SJCRH30 (cell line): ENCODE data around the gene RND1. TPM values are rescaled to one million over a fixed set of nuclear protein-coding genes. Genes with fewer than 3 reads are reported as not detected.
"Not testable (repeated sequence)": the region's sequence is repeated elsewhere in the genome, so short reads cannot be mapped to it uniquely, and the experiment has no call there.

Experiments used
- DNase-seq, 2 experiments: peaks; one replicate each; pipeline ENCODE4 v3.0.0-alpha.2; 2015 to 2020
- H3K27ac ChIP-seq: fragments of 250-450 bp; sonication (Bioruptor Pico); 2 replicates; pipeline ENCODE4 v1.5.1; 2020; ENCODE audit warnings: mild to moderate bottlenecking, moderate library complexity
- H3K27me3 ChIP-seq: fragments of 250-450 bp; sonication (Bioruptor Pico); 2 replicates; pipeline ENCODE4 v1.5.1; 2020; ENCODE audit warnings: mild to moderate bottlenecking, moderate library complexity
- H3K36me3 ChIP-seq: fragments of 250-450 bp; sonication (Bioruptor Pico); 2 replicates; pipeline ENCODE4 v1.5.1; 2020; ENCODE audit warnings: mild to moderate bottlenecking, moderate library complexity
- H3K4me1 ChIP-seq: fragments of 250-450 bp; sonication (Bioruptor Pico); 2 replicates; pipeline ENCODE4 v1.5.1; 2020; ENCODE audit warnings: mild to moderate bottlenecking, moderate library complexity
- H3K4me3 ChIP-seq: fragments of 250-450 bp; sonication (Bioruptor Pico); 2 replicates; pipeline ENCODE4 v1.5.1; 2020; ENCODE audit warnings: mild to moderate bottlenecking, moderate library complexity
- H3K9me3 ChIP-seq: fragments of 250-450 bp; sonication (Bioruptor Pico); replicated peaks from 2 replicates; pipeline ENCODE4 v1.5.1; 2020; ENCODE audit warnings: mild to moderate bottlenecking, moderate library complexity
- total RNA-seq: library from RNA; depleted of rRNA; stranded (reverse); fragments of >200 nt; shearing (Covaris generic); gene quantifications from 2 replicates; pipeline ENCODE4 v1.2.3, GENCODE V29; 2014

The RND1 gene
- total RNA-seq, 1 experiment from 2014 or later: 0.10 TPM

GRCh38 chr12:48881686-48882314, 16.1 kb upstream of the RND1 start:
- DNase-seq: no peak
- Histone ChIP-seq H3K27ac (no peak overlapping the region), H3K4me3 (peak overlapping the region; percentile 31)

GRCh38 chr12:48880647-48881046, 15.0 kb upstream of the RND1 start:
- H3K4me1 ChIP-seq: peaks cover 21% of the 10 kb centered on the region
- H3K4me3 ChIP-seq: no peak overlapping the region
- DNase-seq: no peak
- H3K27ac ChIP-seq: no peak overlapping the region
- no peaks in the 10 kb centered on the region for H3K9me3 ChIP-seq
- H3K36me3 ChIP-seq: no peaks in the 10 kb centered on the region
- H3K27me3 ChIP-seq: no peaks in the 10 kb centered on the region; the same call in 1 of the 2 replicates

More at GRCh38 chr12:48881686-48882314, 16.1 kb upstream of the RND1 start:
- Histone ChIP-seq H3K36me3 (no peaks in the 10 kb centered on the region), H3K4me1 (peaks cover 21% of the 10 kb centered on the region), H3K27me3 (no peaks in the 10 kb centered on the region), H3K9me3 (no peaks in the 10 kb centered on the region)

GRCh38 chr12:48878548-48878947, 12.9 kb upstream of the RND1 start:
- Histone ChIP-seq H3K36me3 (no peaks in the 10 kb centered on the region), H3K4me3 (no peak overlapping the region), H3K27me3 (peaks cover 9% of the 10 kb centered on the region), H3K9me3 (no peaks in the 10 kb centered on the region), H3K4me1 (peaks cover 17% of the 10 kb centered on the region), H3K27ac (no peak overlapping the region)
- DNase-seq: no peak

- H3K4me3 ChIP-seq: no peak overlapping the region
- H3K4me1 ChIP-seq: no peaks in the 10 kb centered on the region
- no peaks in the 10 kb centered on the region for H3K9me3 ChIP-seq
- DNase-seq: no peak
- no peak overlapping the region for H3K27ac ChIP-seq
- no peaks in the 10 kb centered on the region for H3K36me3 ChIP-seq
- peaks cover 31% of the 10 kb centered on the region for H3K27me3 ChIP-seq
Measured at GRCh38 chr12:48875944-48876515, 10.4 kb upstream of the RND1 start.

GRCh38 chr12:48873534-48873933, 7.9 kb upstream of the RND1 start:
- DNase-seq, H3K27ac ChIP-seq, H3K36me3 ChIP-seq, H3K4me3 ChIP-seq, H3K4me1 ChIP-seq, H3K9me3 ChIP-seq: not testable (repeated sequence)
- H3K27me3 ChIP-seq: peaks cover 34% of the 10 kb centered on the region

- DNase-seq: no peak
- no peaks in the 10 kb centered on the region for H3K9me3 ChIP-seq
Measured at GRCh38 chr12:48873096-48873495, 7.4 kb upstream of the RND1 start.

GRCh38 chr12:48869191-48869590, 3.5 kb upstream of the RND1 start:
- H3K9me3 ChIP-seq: no peaks in the 10 kb centered on the region
- DNase-seq: no peak
- peaks cover 39% of the 10 kb centered on the region for H3K27me3 ChIP-seq
- no peak overlapping the region for H3K27ac ChIP-seq
- H3K4me3 ChIP-seq: no peak overlapping the region
- no peaks in the 10 kb centered on the region for H3K4me1 ChIP-seq
- H3K36me3 ChIP-seq: no peaks in the 10 kb centered on the region

More at GRCh38 chr12:48873096-48873495, 7.4 kb upstream of the RND1 start:
- no peaks in the 10 kb centered on the region for H3K36me3 ChIP-seq
- no peak overlapping the region for H3K4me3 ChIP-seq
- no peaks in the 10 kb centered on the region for H3K4me1 ChIP-seq
- H3K27me3 ChIP-seq: peaks cover 34% of the 10 kb centered on the region
- no peak overlapping the region for H3K27ac ChIP-seq

- no peak for DNase-seq
- Histone ChIP-seq H3K27ac (no peak overlapping the region), H3K36me3 (no peaks in the 10 kb centered on the region), H3K4me1 (no peaks in the 10 kb centered on the region), H3K9me3 (no peaks in the 10 kb centered on the region), H3K4me3 (no peak overlapping the region), H3K27me3 (peaks cover 44% of the 10 kb centered on the region)
Measured at GRCh38 chr12:48868451-48868850, 2.8 kb upstream of the RND1 start.

- Histone ChIP-seq H3K27ac (no peak overlapping the region), H3K9me3 (no peaks in the 10 kb centered on the region), H3K4me3 (peak overlapping the region; percentile 53), H3K36me3 (no peaks in the 10 kb centered on the region), H3K27me3 (peaks cover 44% of the 10 kb centered on the region), H3K4me1 (no peaks in the 10 kb centered on the region)
- DNase-seq: no peak
Measured at GRCh38 chr12:48866052-48866711, 512 bp upstream of the RND1 start.

GRCh38 chr12:48863291-48863690, 2.4 kb downstream of the RND1 start:
- H3K27ac ChIP-seq: no peak overlapping the region
- H3K27me3 ChIP-seq: peaks cover 40% of the 10 kb centered on the region
- H3K36me3 ChIP-seq: no peaks in the 10 kb centered on the region
- no peaks in the 10 kb centered on the region for H3K9me3 ChIP-seq
- no peaks in the 10 kb centered on the region for H3K4me1 ChIP-seq
- DNase-seq: no peak
- no peak overlapping the region for H3K4me3 ChIP-seq

GRCh38 chr12:48862760-48863159, 2.9 kb downstream of the RND1 start:
- H3K4me1 ChIP-seq: no peaks in the 10 kb centered on the region
- peaks cover 40% of the 10 kb centered on the region for H3K27me3 ChIP-seq

GRCh38 chr12:48861111-48861510, 4.6 kb downstream of the RND1 start:
- no peaks in the 10 kb centered on the region for H3K36me3 ChIP-seq
- H3K4me3 ChIP-seq: no peak overlapping the region
- H3K27ac ChIP-seq: no peak overlapping the region
- H3K27me3 ChIP-seq: peaks cover 43% of the 10 kb centered on the region
- H3K4me1 ChIP-seq: no peaks in the 10 kb centered on the region
- H3K9me3 ChIP-seq: no peaks in the 10 kb centered on the region
- DNase-seq: no peak

More at GRCh38 chr12:48862760-48863159, 2.9 kb downstream of the RND1 start:
- H3K36me3 ChIP-seq: no peaks in the 10 kb centered on the region
- H3K4me3 ChIP-seq: no peak overlapping the region
- no peak overlapping the region for H3K27ac ChIP-seq
- H3K9me3 ChIP-seq: no peaks in the 10 kb centered on the region
- no peak for DNase-seq

GRCh38 chr12:48860236-48860635, 5.4 kb downstream of the RND1 start:
- not testable (repeated sequence) for DNase-seq, H3K27ac ChIP-seq, H3K4me3 ChIP-seq, H3K9me3 ChIP-seq, H3K36me3 ChIP-seq, H3K4me1 ChIP-seq
- H3K27me3 ChIP-seq: peaks cover 41% of the 10 kb centered on the region

- no peaks in the 10 kb centered on the region for H3K9me3 ChIP-seq
Measured at GRCh38 chr12:48859607-48860006, 6.1 kb downstream of the RND1 start.

GRCh38 chr12:48858043-48858442, 7.6 kb downstream of the RND1 start:
- Histone ChIP-seq H3K4me1 (no peaks in the 10 kb centered on the region; the same call in 1 of the 2 replicates), H3K27ac (no peak overlapping the region), H3K36me3 (no peaks in the 10 kb centered on the region), H3K27me3 (peaks cover 19% of the 10 kb centered on the region), H3K9me3 (no peaks in the 10 kb centered on the region), H3K4me3 (no peak overlapping the region)
- DNase-seq: no peak

More at GRCh38 chr12:48859607-48860006, 6.1 kb downstream of the RND1 start:
- H3K27me3 ChIP-seq: peaks cover 35% of the 10 kb centered on the region
- H3K36me3 ChIP-seq: no peaks in the 10 kb centered on the region
- no peak overlapping the region for H3K4me3 ChIP-seq
- no peak for DNase-seq
- H3K27ac ChIP-seq: no peak overlapping the region
- H3K4me1 ChIP-seq: no peaks in the 10 kb centered on the region
